ENCODE measurements around the gene ADAMTSL3.

- TF ChIP-seq CTCF (IDR thresholded peaks at IDR 0.05) (no peak), ZFX (IDR thresholded peaks at IDR 0.05; ENCODE audit: borderline replicate concordance) (no peak)
Observed at GRCh38 chr15:83850501-83851245, 196.8 kb downstream of the ADAMTSL3 start.
